Keratinocyte (primary cell): Measurements from ENCODE around the gene ABCA8. TPM values are rescaled to one million over a fixed set of nuclear protein-coding genes. Genes with fewer than 3 reads are reported as not detected.

Source experiments
- DNase-seq: peaks from one replicate; pipeline ENCODE4 v3.0.0-alpha.2; 2011; ENCODE audit warnings: low read depth, missing footprints, low spot score
- FAIRE-seq: peaks from 2 replicates; lab custom pipeline; 2011; peaks lifted over from hg19 to GRCh38; lab: Jason Lieb, UNC
- H2AFZ ChIP-seq: 2 replicates; pipeline ENCODE4 v1.6.0; 2012; ENCODE audit warnings: low read length, control low read depth, inconsistent platforms; ENCODE audit not compliant: control insufficient read depth
- H3K27ac ChIP-seq: 2 replicates; pipeline ENCODE4 v1.5.1; 2011; ENCODE audit warnings: low read length; ENCODE audit not compliant: control insufficient read depth, insufficient read depth
- H3K27me3 ChIP-seq: 3 replicates; pipeline ENCODE4 v1.6.0; 2011; ENCODE audit warnings: low read length; ENCODE audit not compliant: control insufficient read depth, insufficient read depth; ENCODE audit errors: extremely low read depth
- H3K36me3 ChIP-seq, 2 experiments: 2 replicates in 1 of 2; 3 replicates in 1 of 2; pipeline ENCODE4 v1.5.1; 2011; ENCODE audit warnings: low read length in 2 of 2, mild to moderate bottlenecking in 1 of 2; ENCODE audit not compliant: control insufficient read depth in 2 of 2, insufficient read depth in 2 of 2; ENCODE audit errors: extremely low read depth in 1 of 2
- H3K4me1 ChIP-seq: 3 replicates; pipeline ENCODE4 v1.5.1; 2011; ENCODE audit warnings: low read length; ENCODE audit not compliant: control insufficient read depth, insufficient read depth; ENCODE audit errors: extremely low read depth
- H3K4me2 ChIP-seq: 3 replicates; pipeline ENCODE4 v1.6.0; 2011; ENCODE audit warnings: low read depth, low read length; ENCODE audit not compliant: control insufficient read depth, insufficient read depth; ENCODE audit errors: extremely low read depth
- H3K4me3 ChIP-seq, 3 experiments: fragments of 200-600 bp in 1 of 3; sonication (generic) in 1 of 3; 2 replicates in 2 of 3; 3 replicates in 1 of 3; pipeline ENCODE4 v1.5.1; 2011 to 2016; ENCODE audit warnings: low read length in 3 of 3, mild to moderate bottlenecking in 3 of 3, control low read depth in 2 of 3, inconsistent platforms in 1 of 3, low read depth in 1 of 3, mixed read lengths in 1 of 3, mixed run types in 1 of 3, moderate library complexity in 1 of 3; ENCODE audit not compliant: control insufficient read depth in 2 of 3, insufficient read depth in 2 of 3; ENCODE audit errors: extremely low read depth in 1 of 3
- H3K79me2 ChIP-seq: 2 replicates; pipeline ENCODE4 v1.6.0; 2012; ENCODE audit warnings: low read length; ENCODE audit not compliant: control insufficient read depth, insufficient read depth
- H3K9ac ChIP-seq: 3 replicates; pipeline ENCODE4 v1.6.0; 2011; ENCODE audit warnings: low read length; ENCODE audit not compliant: control insufficient read depth, insufficient read depth; ENCODE audit errors: extremely low read depth
- H3K9me1 ChIP-seq: 3 replicates; pipeline ENCODE4 v1.6.0; 2011; ENCODE audit warnings: low read length; ENCODE audit not compliant: control insufficient read depth, insufficient read depth; ENCODE audit errors: extremely low read depth
- H3K9me3 ChIP-seq: 2 replicates; pipeline ENCODE4 v1.5.1; 2012; ENCODE audit warnings: low read depth, low read length; ENCODE audit not compliant: control insufficient read depth
- H4K20me1 ChIP-seq: 3 replicates; pipeline ENCODE4 v1.6.0; 2011; ENCODE audit warnings: low read length; ENCODE audit not compliant: control insufficient read depth, insufficient read depth; ENCODE audit errors: extremely low read depth
- CTCF ChIP-seq, 3 experiments: IDR thresholded peaks in 1 of 3; conservative IDR thresholded peaks in 1 of 3; optimal IDR thresholded peaks in 1 of 3; 2 replicates in 2 of 3; 3 replicates in 1 of 3; pipeline versions ENCODE3 to v1.5.1; 2011; ENCODE audit warnings: low read length in 3 of 3, mild to moderate bottlenecking in 3 of 3, moderate library complexity in 2 of 3, control low read depth in 1 of 3, inconsistent platforms in 1 of 3; ENCODE audit not compliant: insufficient read depth in 2 of 3; ENCODE audit errors: extremely low read depth in 1 of 3
- EZH2 ChIP-seq: IDR thresholded peaks from one replicate; pipeline ENCODE4 v1.6.1; 2012; ENCODE audit warnings: inconsistent platforms, mild to moderate bottlenecking, low read length, moderate library complexity
- dilution Hi-C: fragments of 300-500 bp; cut with MboI; formaldehyde crosslinking; loops from one replicate; pipeline ENCODE4 v1.7.0; 2020; ENCODE audit warnings: low sequenced_read_pairs; ENCODE audit not compliant: extremely low pct_ligation_motif_present
- polyA plus RNA-seq, 5 experiments: library from polyadenylated mRNA; depleted of rRNA in 3 of 5; stranded (reverse) in 3 of 5; stranded (forward) in 1 of 5; unstranded in 1 of 5; fragments of >200 nt; gene quantifications; 1 replicate in 1 of 5; 2 replicates in 3 of 5; 3 replicates in 1 of 5; pipeline versions ENCODE4 v1.2.1 to v1.2.3, GENCODE V29; 2011 to 2012; ENCODE audit warnings: missing spikeins in 2 of 5, low read depth in 1 of 5, low replicate concordance in 1 of 5

Gene ABCA8
- polyA plus RNA-seq, 1 donor (not counting 4 experiments of a cell fraction or from before 2014, with no cell fraction given), result 0.01 TPM

DNA sequence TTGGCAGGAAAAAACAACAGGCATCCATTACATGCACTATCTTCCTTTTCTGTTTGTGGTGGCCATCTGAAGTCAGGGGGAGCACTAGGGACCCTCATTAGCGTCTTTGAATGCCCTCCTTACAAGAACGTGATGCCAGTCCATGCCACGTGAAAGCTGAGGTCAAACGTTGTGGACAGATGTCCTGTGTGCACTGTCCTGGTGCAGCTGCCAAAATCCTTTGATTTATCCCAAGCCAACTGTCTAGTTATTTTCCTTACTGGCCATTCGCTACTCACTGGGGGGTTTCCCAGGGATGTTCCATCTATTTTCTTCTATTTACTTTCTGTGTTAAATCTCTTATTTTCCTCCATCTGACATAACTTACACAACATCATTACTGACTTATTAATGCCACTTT is 135.7 kb downstream of the ABCA8 start:
- H3K27ac ChIP-seq, result no peak overlapping the region
- H3K4me3 ChIP-seq, result no peak overlapping the region
- H3K9me3 ChIP-seq, result no peaks in the 10 kb centered on the region
- no peaks in the 10 kb centered on the region for H4K20me1 ChIP-seq
- no peak overlapping the region for H2AFZ ChIP-seq
- no peaks in the 10 kb centered on the region for H3K79me2 ChIP-seq
- no peak overlapping the region for H3K4me2 ChIP-seq
- FAIRE-seq (no peak), DNase-seq (no peak)
- TF ChIP-seq CTCF (optimal IDR thresholded peaks at IDR 0.05 in 1 of 3, IDR thresholded peaks at IDR 0.05 in 1 of 3, conservative IDR thresholded peaks at IDR 0.05 in 1 of 3; ENCODE audit: extremely low read depth in 1 of 3, insufficient read depth in 2 of 3, low read length in 3 of 3), result no peak
- TF ChIP-seq EZH2, result no peak
- H3K9ac ChIP-seq, result no peak overlapping the region
- no peaks in the 10 kb centered on the region for H3K9me1 ChIP-seq
- no peaks in the 10 kb centered on the region for H3K36me3 ChIP-seq
- no peaks in the 10 kb centered on the region for H3K27me3 ChIP-seq
- peaks cover 14% of the 10 kb centered on the region for H3K4me1 ChIP-seq
- dilution Hi-C loops, result no loop called here

Other genes starting within 250 kb of the ABCA8 start
- 0.01 to 0.28 TPM (median 0.17 TPM) in 3 replicates for gene ABCA9, start 105.5 kb upstream of the ABCA8 start, polyA plus RNA-seq
- gene ABCA6, start 186.5 kb upstream of the ABCA8 start, polyA plus RNA-seq, result 0.07 to 0.35 TPM (median 0.14 TPM) in 3 replicates